HG02981 (cell line): ENCODE data around the gene ITCH.
A peak's percentile ranks its signal among the peaks of the same experiment; 100 is the strongest.
"Not testable (repeated sequence)": the region's sequence is repeated elsewhere in the genome, so short reads cannot be mapped to it uniquely, and the experiment has no call there.

Source experiments
- ATAC-seq: cut with Tn5 transposase; IDR thresholded peaks from one replicate; pipeline ENCODE4 v1.9.1; 2021; ENCODE audit warnings: mild to moderate bottlenecking, moderate library complexity; ENCODE audit not compliant: unreplicated experiment

The ITCH gene

GRCh38 chr20:34343458-34344211, 19.4 kb upstream of the ITCH start:
- no peak for ATAC-seq

GRCh38 chr20:34344238-34344637, 18.8 kb upstream of the ITCH start:
- no peak for ATAC-seq

GRCh38 chr20:34345402-34345736, 17.7 kb upstream of the ITCH start:
- ATAC-seq = no peak

GRCh38 chr20:34345839-34346532, 17.1 kb upstream of the ITCH start:
- not testable (repeated sequence) for ATAC-seq

GRCh38 chr20:34346533-34346865, 16.6 kb upstream of the ITCH start:
- ATAC-seq = not testable (repeated sequence)

- no peak for ATAC-seq
Observed at GRCh38 chr20:34347571-34347970, 15.5 kb upstream of the ITCH start.

GRCh38 chr20:34350095-34350494, 13.0 kb upstream of the ITCH start:
- ATAC-seq = no peak

GRCh38 chr20:34353467-34353866, 9.6 kb upstream of the ITCH start:
- ATAC-seq = not testable (repeated sequence)

GRCh38 chr20:34355427-34355826, 7.6 kb upstream of the ITCH start:
- no peak for ATAC-seq

- ATAC-seq = not testable (repeated sequence)
Observed at GRCh38 chr20:34359729-34360128, 3.3 kb upstream of the ITCH start.

- ATAC-seq = no peak
Observed at GRCh38 chr20:34362502-34363061, 491 bp upstream of the ITCH start.

GRCh38 chr20:34363465-34364222, 571 bp downstream of the ITCH start:
- peak; percentile 29 for ATAC-seq

- no peak for ATAC-seq
Observed at GRCh38 chr20:34364223-34364506, 1.1 kb downstream of the ITCH start.

- no peak for ATAC-seq
Observed at GRCh38 chr20:34365765-34366213, 2.7 kb downstream of the ITCH start.

GRCh38 chr20:34367155-34367554, 4.1 kb downstream of the ITCH start:
- ATAC-seq = no peak

- ATAC-seq = not testable (repeated sequence)
Observed at GRCh38 chr20:34367911-34368310, 4.8 kb downstream of the ITCH start.

- no peak for ATAC-seq
Observed at GRCh38 chr20:34368547-34368946, 5.5 kb downstream of the ITCH start.

GRCh38 chr20:34369265-34369664, 6.2 kb downstream of the ITCH start:
- no peak for ATAC-seq

- ATAC-seq = no peak
Observed at GRCh38 chr20:34370062-34370461, 7.0 kb downstream of the ITCH start.

- no peak for ATAC-seq
Observed at GRCh38 chr20:34373445-34373844, 10.4 kb downstream of the ITCH start.

GRCh38 chr20:34374209-34374760, 11.2 kb downstream of the ITCH start:
- no peak for ATAC-seq
